Measurements from ENCODE around the gene RHBDF1.

The RHBDF1 gene

DNA sequence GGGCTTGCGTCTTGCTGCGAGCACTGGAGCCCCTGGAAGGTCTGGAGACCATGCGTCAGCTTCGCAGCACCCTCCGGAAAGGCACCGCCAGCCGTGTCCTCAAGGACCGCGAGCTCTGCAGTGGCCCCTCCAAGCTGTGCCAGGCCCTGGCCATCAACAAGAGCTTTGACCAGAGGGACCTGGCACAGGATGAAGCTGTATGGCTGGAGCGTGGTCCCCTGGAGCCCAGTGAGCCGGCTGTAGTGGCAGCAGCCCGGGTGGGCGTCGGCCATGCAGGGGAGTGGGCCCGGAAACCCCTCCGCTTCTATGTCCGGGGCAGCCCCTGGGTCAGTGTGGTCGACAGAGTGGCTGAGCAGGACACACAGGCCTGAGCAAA lies 13.0 kb upstream of the RHBDF1 start:
- peak overlapping the region; percentile 84 for H3K27ac Mint-ChIP-seq
- H3K27me3 Mint-ChIP-seq (ENCODE audit: low read depth): no peaks in the 10 kb centered on the region
- H3K4me3 Mint-ChIP-seq: no peak overlapping the region
- H3K9me3 Mint-ChIP-seq: no peaks in the 10 kb centered on the region
- DNase-seq (ENCODE audit: low spot score): no peak
- H3K36me3 Mint-ChIP-seq (ENCODE audit: low read depth): peaks cover 17% of the 10 kb centered on the region
- peaks cover 15% of the 10 kb centered on the region for H3K4me1 Mint-ChIP-seq (ENCODE audit: low read depth)

DNA sequence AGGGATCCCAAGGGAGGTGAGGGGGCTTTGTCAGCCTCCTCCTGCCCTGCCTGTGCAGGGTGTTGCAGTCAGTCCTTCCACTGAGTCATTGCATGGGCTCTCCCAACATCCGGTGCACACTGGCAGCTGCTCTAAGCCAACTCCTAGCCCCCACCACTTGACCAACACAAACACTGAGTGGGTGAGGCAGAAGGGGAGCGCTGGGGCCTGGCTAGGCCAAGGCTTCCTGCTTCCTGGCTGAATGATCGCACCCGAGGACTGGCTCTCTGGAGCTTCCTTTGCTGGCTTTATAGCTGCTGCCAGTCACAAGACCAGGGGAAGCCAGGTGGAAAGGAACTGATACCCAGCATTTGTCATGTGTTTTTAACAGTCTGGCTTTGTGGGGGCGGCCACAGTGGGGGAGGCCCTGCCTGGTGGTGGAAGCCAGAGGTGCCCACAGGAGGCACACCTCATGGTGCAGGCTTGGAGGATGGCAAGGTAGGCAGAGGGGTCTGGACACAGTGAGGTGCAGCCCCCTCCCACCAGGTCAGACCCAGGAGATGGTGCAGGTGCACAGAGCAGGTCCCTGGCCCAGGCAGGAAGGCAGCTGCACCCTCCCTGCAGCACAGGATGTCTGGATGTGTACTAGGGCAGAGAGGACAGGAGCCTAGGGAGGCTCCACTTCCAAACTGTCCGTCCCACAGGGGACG lies 12.4 kb upstream of the RHBDF1 start:
- Mint-ChIP-seq H3K9me3 (no peaks in the 10 kb centered on the region), H3K36me3 (ENCODE audit: low read depth) (peaks cover 21% of the 10 kb centered on the region), H3K27me3 (ENCODE audit: low read depth) (no peaks in the 10 kb centered on the region), H3K4me1 (ENCODE audit: low read depth) (peaks cover 15% of the 10 kb centered on the region), H3K27ac (peak overlapping the region; percentile 84), H3K4me3 (no peak overlapping the region)
- DNase-seq (ENCODE audit: low spot score): peak; percentile 78

GRCh38 chr16:83781-84615 lies 11.6 kb upstream of the RHBDF1 start:
- Mint-ChIP-seq H3K4me3 (peak overlapping the region; percentile 18), H3K27me3 (ENCODE audit: low read depth) (no peaks in the 10 kb centered on the region), H3K27ac (peak overlapping the region; percentile 84), H3K36me3 (ENCODE audit: low read depth) (peaks cover 25% of the 10 kb centered on the region), H3K9me3 (no peaks in the 10 kb centered on the region), H3K4me1 (ENCODE audit: low read depth) (peaks cover 16% of the 10 kb centered on the region)
- no peak for DNase-seq (ENCODE audit: low spot score)

- H3K9me3 Mint-ChIP-seq: no peaks in the 10 kb centered on the region
- no peaks in the 10 kb centered on the region for H3K27me3 Mint-ChIP-seq (ENCODE audit: low read depth)
- H3K4me3 Mint-ChIP-seq: no peak overlapping the region
- peaks cover 23% of the 10 kb centered on the region for H3K36me3 Mint-ChIP-seq (ENCODE audit: low read depth)
- H3K27ac Mint-ChIP-seq: no peak overlapping the region
- H3K4me1 Mint-ChIP-seq (ENCODE audit: low read depth): peaks cover 21% of the 10 kb centered on the region
- no peak for DNase-seq (ENCODE audit: low spot score)
These were observed 10.7 kb upstream of the RHBDF1 start for GRCh38 chr16:83060-83603.

- peak overlapping the region; percentile 90 for H3K4me3 Mint-ChIP-seq
- no peak for DNase-seq (ENCODE audit: low spot score)
- peaks cover 6% of the 10 kb centered on the region for H3K27me3 Mint-ChIP-seq (ENCODE audit: low read depth)
- peak overlapping the region; percentile 67 for H3K27ac Mint-ChIP-seq
- H3K36me3 Mint-ChIP-seq (ENCODE audit: low read depth): peaks cover 13% of the 10 kb centered on the region
- peaks cover 24% of the 10 kb centered on the region for H3K4me1 Mint-ChIP-seq (ENCODE audit: low read depth)
- no peaks in the 10 kb centered on the region for H3K9me3 Mint-ChIP-seq
These were observed 7.0 kb upstream of the RHBDF1 start for GRCh38 chr16:79151-80054.

DNA sequence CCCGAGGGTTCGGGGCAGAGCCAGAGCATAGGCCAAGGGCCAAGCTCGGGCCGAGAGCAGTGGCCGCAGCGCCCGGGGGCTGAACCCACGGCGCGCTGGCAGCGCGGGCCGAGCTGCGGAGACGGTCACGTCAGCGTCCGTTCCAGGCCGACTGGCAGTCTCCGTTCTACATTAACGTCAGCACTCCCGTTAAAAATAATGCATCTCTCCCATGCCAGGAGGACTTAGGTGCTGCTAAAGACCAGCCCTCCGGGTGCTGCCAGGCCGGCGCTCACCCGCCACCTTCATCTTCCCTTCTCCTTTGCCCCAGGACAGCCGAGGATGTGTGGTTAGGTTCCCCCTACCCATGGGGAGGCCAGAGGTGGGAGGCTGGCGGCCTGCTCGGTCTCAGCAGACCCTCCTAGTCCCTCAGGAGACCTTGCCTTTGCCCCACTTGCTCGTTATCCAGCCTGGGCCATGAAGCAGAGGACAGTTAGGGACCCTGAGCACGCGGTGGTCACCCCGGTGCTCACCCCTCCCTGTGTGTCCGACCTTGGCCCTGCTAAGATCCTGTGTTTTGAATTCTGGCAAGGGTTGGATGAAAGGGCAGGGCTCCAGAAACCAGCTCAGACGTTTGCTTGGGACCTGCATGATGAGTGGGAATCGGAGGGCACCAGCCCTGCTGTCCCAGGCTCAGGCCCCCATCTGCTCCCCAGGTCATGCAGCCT lies 6.2 kb upstream of the RHBDF1 start:
- H3K27ac Mint-ChIP-seq: peak overlapping the region; percentile 82
- H3K27me3 Mint-ChIP-seq (ENCODE audit: low read depth): peaks cover 13% of the 10 kb centered on the region
- H3K4me1 Mint-ChIP-seq (ENCODE audit: low read depth): peaks cover 18% of the 10 kb centered on the region
- H3K9me3 Mint-ChIP-seq: no peaks in the 10 kb centered on the region
- H3K4me3 Mint-ChIP-seq: peak overlapping the region; percentile 90
- DNase-seq (ENCODE audit: low spot score): no peak
- H3K36me3 Mint-ChIP-seq (ENCODE audit: low read depth): peaks cover 8% of the 10 kb centered on the region

DNA sequence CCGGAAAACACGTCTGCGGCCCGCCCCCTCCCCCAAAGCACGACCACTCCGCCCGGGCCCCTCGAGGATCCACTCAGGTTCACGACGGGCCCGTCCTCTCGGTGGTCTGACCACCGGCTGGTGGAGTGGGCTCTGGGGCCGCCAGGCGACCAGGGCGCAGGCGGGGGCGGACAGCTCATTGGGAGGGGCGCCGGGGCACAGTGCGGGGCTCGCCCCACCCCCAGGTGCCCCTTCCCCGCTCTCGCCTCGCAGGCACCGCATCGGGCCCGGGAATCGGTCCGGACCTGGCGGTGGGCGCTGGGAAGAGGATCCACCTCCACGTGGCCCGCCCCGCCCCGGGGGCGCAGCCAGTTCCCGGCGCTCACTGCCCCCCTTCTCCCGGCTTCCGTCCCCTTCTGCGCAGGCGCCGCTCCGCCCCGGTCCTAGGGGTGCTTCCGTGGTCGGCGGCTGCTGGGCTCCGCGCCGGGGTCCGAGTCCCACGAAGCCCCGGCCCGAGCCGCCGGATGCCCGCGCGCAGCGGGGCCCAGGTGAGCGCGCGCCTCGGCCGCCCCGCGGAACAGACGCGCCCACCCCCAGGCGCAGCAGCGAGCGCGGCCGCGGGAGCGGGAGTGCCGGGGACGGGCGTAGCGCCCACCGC lies 5.5 kb upstream of the RHBDF1 start, which contains the start of gene MPG:
Gene MPG (plus strand): TSS at position 419 of the 637 bp plus-strand sequence. CDS start 85 bp downstream, at position 504.
- H3K27me3 Mint-ChIP-seq (ENCODE audit: low read depth): peaks cover 20% of the 10 kb centered on the region
- peaks cover 8% of the 10 kb centered on the region for H3K36me3 Mint-ChIP-seq (ENCODE audit: low read depth)
- peak; percentile 84 for DNase-seq (ENCODE audit: low spot score)
- peaks cover 17% of the 10 kb centered on the region for H3K4me1 Mint-ChIP-seq (ENCODE audit: low read depth)
- peak within 1 kb of the TSS; percentile 90 for H3K4me3 Mint-ChIP-seq
- no peaks in the 10 kb centered on the region for H3K9me3 Mint-ChIP-seq
- peak within 1 kb of the TSS; percentile 82 for H3K27ac Mint-ChIP-seq

- DNase-seq (ENCODE audit: low spot score): peak; percentile 44
- Mint-ChIP-seq H3K27ac (peak overlapping the region; percentile 65), H3K27me3 (ENCODE audit: low read depth) (peaks cover 22% of the 10 kb centered on the region), H3K9me3 (no peaks in the 10 kb centered on the region), H3K4me3 (peak overlapping the region; percentile 80), H3K36me3 (ENCODE audit: low read depth) (peaks cover 8% of the 10 kb centered on the region), H3K4me1 (ENCODE audit: low read depth) (peaks cover 19% of the 10 kb centered on the region)
These were observed 4.9 kb upstream of the RHBDF1 start for GRCh38 chr16:77273-77806.

DNA sequence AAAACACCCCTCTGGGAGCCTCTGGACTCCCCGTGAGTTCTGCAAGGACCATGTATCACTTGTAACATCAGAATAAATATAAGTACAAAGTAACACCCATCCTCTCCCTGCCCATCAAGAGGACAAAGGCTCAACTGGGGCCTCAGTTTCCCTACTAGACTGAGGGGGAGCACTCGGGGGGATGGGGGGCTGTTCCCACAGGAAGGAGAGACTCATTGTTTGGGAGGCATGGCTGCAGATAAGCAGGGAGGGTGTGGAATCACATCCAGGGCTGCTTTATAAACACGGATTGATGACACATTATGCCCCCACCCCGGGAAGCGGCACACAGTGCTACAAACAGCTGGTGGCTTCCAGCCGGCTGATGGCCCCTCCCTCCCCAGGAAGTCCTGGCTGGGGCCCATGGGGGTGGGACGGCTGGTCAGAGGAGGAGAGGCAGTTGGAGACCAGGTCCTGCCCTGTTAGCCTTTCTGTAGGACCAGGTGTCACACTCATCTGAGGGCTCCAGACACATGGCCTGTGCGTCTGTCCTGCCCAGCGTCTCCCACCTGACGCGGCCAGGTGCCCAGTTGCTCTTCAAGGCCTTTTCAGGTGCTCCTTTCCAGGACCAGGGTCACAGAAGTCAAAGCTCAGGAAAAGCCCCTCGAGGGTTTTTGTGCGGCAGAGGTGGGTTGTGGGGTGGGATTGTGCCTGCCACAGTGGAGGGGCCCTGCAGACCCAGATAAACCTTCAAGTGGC lies 4.3 kb upstream of the RHBDF1 start:
- H3K27me3 Mint-ChIP-seq (ENCODE audit: low read depth): peaks cover 22% of the 10 kb centered on the region
- peaks cover 8% of the 10 kb centered on the region for H3K36me3 Mint-ChIP-seq (ENCODE audit: low read depth)
- H3K4me1 Mint-ChIP-seq (ENCODE audit: low read depth): peaks cover 19% of the 10 kb centered on the region
- peak; percentile 12 for DNase-seq (ENCODE audit: low spot score)
- peak overlapping the region; percentile 68 for H3K27ac Mint-ChIP-seq
- no peaks in the 10 kb centered on the region for H3K9me3 Mint-ChIP-seq
- peak overlapping the region; percentile 80 for H3K4me3 Mint-ChIP-seq

DNA sequence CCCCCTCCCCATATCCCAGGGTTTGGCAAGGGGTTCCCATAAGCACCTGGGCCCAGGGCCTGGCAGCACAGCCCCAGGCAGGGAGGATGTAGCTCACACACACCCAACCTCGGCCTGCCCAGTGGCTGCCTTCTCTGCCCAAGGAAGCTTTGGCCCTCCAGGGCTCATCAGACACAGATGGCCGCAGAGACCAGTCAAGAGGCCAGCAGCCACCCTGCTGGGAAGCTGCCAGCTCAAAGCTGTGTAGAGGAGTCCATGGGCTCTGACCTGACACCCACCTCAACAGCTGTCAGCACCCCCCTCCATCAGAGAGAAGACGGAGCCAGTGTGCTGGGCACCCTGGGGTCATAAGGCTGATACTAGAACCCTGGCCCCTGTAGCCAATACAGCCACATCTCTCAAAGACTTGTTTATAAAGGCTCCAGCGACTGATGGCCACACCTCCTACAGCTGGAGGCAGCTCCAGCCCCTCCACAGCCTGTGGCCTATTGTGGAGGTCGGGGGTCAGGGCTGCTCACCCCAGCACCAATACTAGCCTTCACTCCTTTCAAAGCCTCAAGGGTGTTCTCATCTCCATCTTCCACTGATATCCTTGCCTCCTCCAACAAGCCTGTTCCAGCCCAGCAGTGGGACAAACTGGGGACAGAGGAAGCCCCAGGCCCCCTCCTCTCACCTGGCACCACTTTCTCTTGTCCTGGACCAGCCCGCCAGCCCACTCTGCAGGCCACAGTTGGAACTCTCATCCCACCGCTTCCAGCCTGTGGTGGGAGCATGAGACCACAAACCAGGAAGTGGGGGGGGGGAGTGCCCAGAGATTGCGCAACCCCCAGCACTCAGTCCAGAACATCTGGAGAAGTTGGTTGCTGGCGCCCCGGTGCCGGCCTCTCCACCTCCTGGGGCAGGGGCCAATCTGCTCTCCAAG lies 3.4 kb upstream of the RHBDF1 start:
- Mint-ChIP-seq H3K4me3 (peak overlapping the region; percentile 80), H3K9me3 (no peaks in the 10 kb centered on the region), H3K27ac (no peak overlapping the region), H3K27me3 (ENCODE audit: low read depth) (peaks cover 28% of the 10 kb centered on the region), H3K4me1 (ENCODE audit: low read depth) (peaks cover 19% of the 10 kb centered on the region), H3K36me3 (ENCODE audit: low read depth) (peaks cover 8% of the 10 kb centered on the region)
- DNase-seq (ENCODE audit: low spot score): no peak

- Mint-ChIP-seq H3K36me3 (ENCODE audit: low read depth) (peaks cover 4% of the 10 kb centered on the region), H3K4me3 (no peak overlapping the region), H3K27me3 (ENCODE audit: low read depth) (peaks cover 37% of the 10 kb centered on the region), H3K9me3 (no peaks in the 10 kb centered on the region), H3K4me1 (ENCODE audit: low read depth) (peaks cover 19% of the 10 kb centered on the region), H3K27ac (no peak overlapping the region)
- no peak for DNase-seq (ENCODE audit: low spot score)
These were observed 2.4 kb upstream of the RHBDF1 start for GRCh38 chr16:74747-75334.
